Mesenchymal stem cell (in vitro differentiated cells and primary cell): ENCODE data around the gene AMER2.

Experiments used
- DNase-seq: peaks from one replicate; pipeline ENCODE4 v3.0.0-alpha.2; 2013
- H2AFZ ChIP-seq: one replicate; pipeline ENCODE4 v1.6.1; 2013; ENCODE audit warnings: low read depth, mild to moderate bottlenecking, control low read depth, inconsistent platforms, low read length, moderate library complexity
- H2AK5ac ChIP-seq: 2 replicates; pipeline ENCODE4 v1.6.1; 2013; ENCODE audit warnings: low read length, moderate library complexity, mild to moderate bottlenecking, inconsistent platforms; ENCODE audit not compliant: severe bottlenecking
- H2BK120ac ChIP-seq: one replicate; pipeline ENCODE4 v1.6.1; 2013; ENCODE audit warnings: low read depth, mild to moderate bottlenecking, inconsistent platforms, low read length, moderate library complexity
- H2BK12ac ChIP-seq, 2 experiments: one replicate each; pipeline ENCODE4 v1.6.1; 2013; ENCODE audit warnings: inconsistent platforms in 2 of 2, low read length in 2 of 2, mild to moderate bottlenecking in 2 of 2, moderate library complexity in 2 of 2, control low read depth in 1 of 2
- H2BK15ac ChIP-seq: one replicate; pipeline ENCODE4 v1.6.1; 2013; ENCODE audit warnings: mild to moderate bottlenecking, low read depth, inconsistent platforms; ENCODE audit not compliant: poor library complexity, severe bottlenecking
- H2BK5ac ChIP-seq: 2 replicates; pipeline ENCODE4 v1.6.1; 2013; ENCODE audit warnings: low read depth, mild to moderate bottlenecking, low read length, control low read depth, inconsistent platforms; ENCODE audit not compliant: poor library complexity, severe bottlenecking
- H3K14ac ChIP-seq, 2 experiments: one replicate each; pipeline ENCODE4 v1.6.1; 2013; ENCODE audit warnings: inconsistent platforms in 2 of 2, low read length in 2 of 2, control low read depth in 1 of 2, mild to moderate bottlenecking in 1 of 2, moderate library complexity in 1 of 2
- H3K18ac ChIP-seq, 2 experiments: one replicate each; pipeline ENCODE4 v1.6.1; 2013; ENCODE audit warnings: inconsistent platforms in 2 of 2, low read length in 2 of 2, control low read depth in 1 of 2, low read depth in 1 of 2, mild to moderate bottlenecking in 1 of 2
- H3K23ac ChIP-seq, 2 experiments: one replicate each; pipeline ENCODE4 v1.6.1; 2013; ENCODE audit warnings: inconsistent platforms in 2 of 2, low read length in 2 of 2, mild to moderate bottlenecking in 2 of 2, moderate library complexity in 2 of 2, control low read depth in 1 of 2
- H3K27ac ChIP-seq: 2 replicates; pipeline ENCODE4 v1.5.1; 2013; ENCODE audit warnings: mild to moderate bottlenecking, moderate library complexity, low read length, control low read depth, inconsistent platforms; ENCODE audit not compliant: poor library complexity, severe bottlenecking
- H3K27me3 ChIP-seq, 2 experiments: 2 replicates each; pipeline versions ENCODE4 v1.6.1 to v1.7.0; 2013; ENCODE audit warnings: low read length in 2 of 2, mild to moderate bottlenecking in 2 of 2, moderate library complexity in 2 of 2, control low read depth in 1 of 2, inconsistent platforms in 1 of 2; ENCODE audit not compliant: control insufficient read depth in 1 of 2, insufficient read depth in 1 of 2
- H3K36me3 ChIP-seq, 2 experiments: 2 replicates each; pipeline versions ENCODE4 v1.6.1 to v1.7.0; 2013; ENCODE audit warnings: low read length in 2 of 2, control low read depth in 1 of 2, inconsistent platforms in 1 of 2, low read depth in 1 of 2, mild to moderate bottlenecking in 1 of 2; ENCODE audit not compliant: insufficient read depth in 2 of 2, control insufficient read depth in 1 of 2
- H3K4ac ChIP-seq, 2 experiments: one replicate each; pipeline ENCODE4 v1.6.1; 2013; ENCODE audit warnings: inconsistent platforms in 2 of 2, low read length in 2 of 2, mild to moderate bottlenecking in 2 of 2, moderate library complexity in 2 of 2, control low read depth in 1 of 2, low read depth in 1 of 2
- H3K4me1 ChIP-seq: 2 replicates; pipeline ENCODE4 v1.6.1; 2013; ENCODE audit warnings: low read depth, low read length, control low read depth; ENCODE audit not compliant: control insufficient read depth, insufficient read depth
- H3K4me2 ChIP-seq: 2 replicates; pipeline ENCODE4 v1.6.1; 2013; ENCODE audit warnings: low read length, mild to moderate bottlenecking, inconsistent platforms; ENCODE audit not compliant: poor library complexity, severe bottlenecking
- H3K4me3 ChIP-seq, 2 experiments: 2 replicates each; pipeline versions ENCODE4 v1.5.1 to v1.7.0; 2013; ENCODE audit warnings: low read length in 2 of 2, mild to moderate bottlenecking in 2 of 2, control low read depth in 1 of 2, low read depth in 1 of 2; ENCODE audit not compliant: insufficient read depth in 1 of 2
- H3K79me1 ChIP-seq: replicated peaks from 2 replicates; pipeline ENCODE4 v1.6.1; 2013; ENCODE audit warnings: mild to moderate bottlenecking, control low read depth, low read length, inconsistent platforms; ENCODE audit not compliant: poor library complexity, severe bottlenecking
- H3K9ac ChIP-seq: 2 replicates; pipeline ENCODE4 v1.7.0; 2013; ENCODE audit warnings: mild to moderate bottlenecking, low read length, moderate library complexity
- H3K9me3 ChIP-seq: 2 replicates; pipeline ENCODE4 v1.7.0; 2013; ENCODE audit warnings: mild to moderate bottlenecking, low read length; ENCODE audit not compliant: control insufficient read depth
- H4K8ac ChIP-seq: one replicate; pipeline ENCODE4 v1.6.1; 2013; ENCODE audit warnings: inconsistent platforms, mild to moderate bottlenecking, low read length, moderate library complexity
- H4K91ac ChIP-seq: one replicate; pipeline ENCODE4 v1.6.1; 2013; ENCODE audit warnings: mild to moderate bottlenecking, low read length, inconsistent platforms
- WGBS: methylation state at CpG from one replicate; pipeline ENCODE4 v1.1.7; 2013; ENCODE audit warnings: mixed read lengths; 5-methylcytosine and 5-hydroxymethylcytosine counted together

Gene AMER2

GRCh38 chr13:25149711-25150110 is 22.4 kb downstream of the AMER2 start:
- no peak overlapping the region for H2AK5ac ChIP-seq
- H3K23ac ChIP-seq, result no peak overlapping the region
- no peak overlapping the region for H2AFZ ChIP-seq
- no peak overlapping the region for H4K91ac ChIP-seq
- H3K4me1 ChIP-seq, result no peaks in the 10 kb centered on the region
- H2BK5ac ChIP-seq, result no peak overlapping the region
- no peak for DNase-seq
- H3K4me2 ChIP-seq, result no peak overlapping the region
- WGBS, result 95% methylated on average over 4 of the region's 5 CpGs
- no peak overlapping the region for H2BK12ac ChIP-seq
- no peaks in the 10 kb centered on the region for H3K79me1 ChIP-seq
- no peaks in the 10 kb centered on the region for H3K9me3 ChIP-seq
- no peaks in the 10 kb centered on the region for H3K36me3 ChIP-seq
- H3K18ac ChIP-seq, result no peak overlapping the region
- no peak overlapping the region for H2BK120ac ChIP-seq
- H2BK15ac ChIP-seq, result no peak overlapping the region
- H3K14ac ChIP-seq, result no peak overlapping the region
- peaks cover 26 to 40% of the 10 kb centered on the region in 2 experiments for H3K27me3 ChIP-seq
- no peak overlapping the region for H3K9ac ChIP-seq
- no peak overlapping the region for H3K4me3 ChIP-seq
- no peak overlapping the region for H3K27ac ChIP-seq
- H3K4ac ChIP-seq, result no peak overlapping the region
- H4K8ac ChIP-seq, result no peak overlapping the region

- Histone ChIP-seq H3K36me3 (no peaks in the 10 kb centered on the region), H2BK120ac (no peak overlapping the region), H3K4me3 (no peak overlapping the region), H3K14ac (no peak overlapping the region), H4K8ac (no peak overlapping the region), H3K4me2 (no peak overlapping the region), H3K18ac (no peak overlapping the region), H3K4ac (no peak overlapping the region), H3K27me3 (peaks cover 21 to 32% of the 10 kb centered on the region in 2 experiments), H3K4me1 (no peaks in the 10 kb centered on the region), H4K91ac (no peak overlapping the region), H2BK12ac (no peak overlapping the region), H3K9me3 (no peaks in the 10 kb centered on the region), H2AFZ (no peak overlapping the region), H2BK15ac (no peak overlapping the region), H3K79me1 (no peaks in the 10 kb centered on the region), H3K23ac (no peak overlapping the region), H2BK5ac (no peak overlapping the region), H2AK5ac (no peak overlapping the region), H3K27ac (no peak overlapping the region), H3K9ac (no peak overlapping the region)
- no peak for DNase-seq
- WGBS, result 89% methylated on average over 5 of the region's 5 CpGs
Observed at GRCh38 chr13:25148402-25148771, 23.7 kb downstream of the AMER2 start.

GRCh38 chr13:25147638-25148401 is 24.3 kb downstream of the AMER2 start:
- WGBS, result 63% methylated on average over 4 of the region's 4 CpGs
- Histone ChIP-seq H3K18ac (no peak overlapping the region), H3K9ac (no peak overlapping the region), H3K23ac (no peak overlapping the region), H3K4me1 (no peaks in the 10 kb centered on the region), H3K14ac (no peak overlapping the region), H2BK5ac (no peak overlapping the region), H3K79me1 (no peaks in the 10 kb centered on the region), H2BK15ac (no peak overlapping the region), H3K27me3 (peaks cover 18 to 31% of the 10 kb centered on the region in 2 experiments), H3K27ac (no peak overlapping the region), H4K91ac (no peak overlapping the region), H3K36me3 (no peaks in the 10 kb centered on the region), H2AFZ (no peak overlapping the region), H2BK12ac (no peak overlapping the region), H3K9me3 (no peaks in the 10 kb centered on the region), H2AK5ac (no peak overlapping the region), H4K8ac (no peak overlapping the region), H3K4ac (no peak overlapping the region), H2BK120ac (no peak overlapping the region), H3K4me2 (no peak overlapping the region), H3K4me3 (no peak overlapping the region)
- no peak for DNase-seq

- Histone ChIP-seq H3K9me3 (no peaks in the 10 kb centered on the region), H4K8ac (no peak overlapping the region), H2BK120ac (no peak overlapping the region), H3K36me3 (no peaks in the 10 kb centered on the region), H3K4me2 (no peak overlapping the region), H2AFZ (no peak overlapping the region), H3K23ac (no peak overlapping the region), H3K9ac (no peak overlapping the region), H3K14ac (no peak overlapping the region), H2BK15ac (no peak overlapping the region), H3K18ac (no peak overlapping the region), H3K4me1 (no peaks in the 10 kb centered on the region), H2AK5ac (no peak overlapping the region), H2BK12ac (no peak overlapping the region), H3K4ac (no peak overlapping the region), H3K4me3 (no peak overlapping the region), H3K27ac (no peak overlapping the region), H3K27me3 (peaks cover 3 to 5% of the 10 kb centered on the region in 2 experiments), H2BK5ac (no peak overlapping the region), H3K79me1 (no peaks in the 10 kb centered on the region), H4K91ac (no peak overlapping the region)
- no peak for DNase-seq
- 96% methylated on average over 5 of the region's 7 CpGs for WGBS
Observed at GRCh38 chr13:25143706-25144105, 28.4 kb downstream of the AMER2 start.
